ENCODE results near the gene OR9A4.

DNA sequence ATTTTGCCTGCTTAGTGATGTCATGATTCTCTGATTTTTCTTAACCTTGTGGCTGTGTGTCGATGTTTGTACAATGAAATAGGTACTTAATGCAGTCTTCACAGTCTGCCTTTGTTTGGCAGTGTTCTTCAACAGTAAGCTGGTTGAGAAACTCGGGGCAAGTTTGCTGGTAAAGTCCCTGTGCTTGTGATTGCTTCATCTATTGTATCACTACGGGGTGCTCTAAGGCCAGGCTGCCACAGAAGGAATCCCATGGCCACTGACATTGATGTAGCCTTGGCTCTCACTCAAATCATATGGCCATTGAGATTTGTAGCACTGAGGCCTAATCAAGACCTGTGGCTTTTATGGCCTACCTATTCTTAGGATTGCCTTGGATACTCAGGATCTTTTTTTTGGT lies 41.4 kb upstream of the OR9A4 start:
- TF ChIP-seq, protein P1, sequence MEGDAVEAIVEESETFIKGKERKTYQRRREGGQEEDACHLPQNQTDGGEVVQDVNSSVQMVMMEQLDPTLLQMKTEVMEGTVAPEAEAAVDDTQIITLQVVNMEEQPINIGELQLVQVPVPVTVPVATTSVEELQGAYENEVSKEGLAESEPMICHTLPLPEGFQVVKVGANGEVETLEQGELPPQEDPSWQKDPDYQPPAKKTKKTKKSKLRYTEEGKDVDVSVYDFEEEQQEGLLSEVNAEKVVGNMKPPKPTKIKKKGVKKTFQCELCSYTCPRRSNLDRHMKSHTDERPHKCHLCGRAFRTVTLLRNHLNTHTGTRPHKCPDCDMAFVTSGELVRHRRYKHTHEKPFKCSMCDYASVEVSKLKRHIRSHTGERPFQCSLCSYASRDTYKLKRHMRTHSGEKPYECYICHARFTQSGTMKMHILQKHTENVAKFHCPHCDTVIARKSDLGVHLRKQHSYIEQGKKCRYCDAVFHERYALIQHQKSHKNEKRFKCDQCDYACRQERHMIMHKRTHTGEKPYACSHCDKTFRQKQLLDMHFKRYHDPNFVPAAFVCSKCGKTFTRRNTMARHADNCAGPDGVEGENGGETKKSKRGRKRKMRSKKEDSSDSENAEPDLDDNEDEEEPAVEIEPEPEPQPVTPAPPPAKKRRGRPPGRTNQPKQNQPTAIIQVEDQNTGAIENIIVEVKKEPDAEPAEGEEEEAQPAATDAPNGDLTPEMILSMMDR (IDR thresholded peaks at IDR 0.05): no peak
- TF ChIP-seq EZH2 (IDR thresholded peaks at IDR 0.05): no peak
- no peak for TF ChIP-seq EZH2phosphoT487 (IDR thresholded peaks at IDR 0.05)
